ENCODE results near the gene FRMD4A.

DNA sequence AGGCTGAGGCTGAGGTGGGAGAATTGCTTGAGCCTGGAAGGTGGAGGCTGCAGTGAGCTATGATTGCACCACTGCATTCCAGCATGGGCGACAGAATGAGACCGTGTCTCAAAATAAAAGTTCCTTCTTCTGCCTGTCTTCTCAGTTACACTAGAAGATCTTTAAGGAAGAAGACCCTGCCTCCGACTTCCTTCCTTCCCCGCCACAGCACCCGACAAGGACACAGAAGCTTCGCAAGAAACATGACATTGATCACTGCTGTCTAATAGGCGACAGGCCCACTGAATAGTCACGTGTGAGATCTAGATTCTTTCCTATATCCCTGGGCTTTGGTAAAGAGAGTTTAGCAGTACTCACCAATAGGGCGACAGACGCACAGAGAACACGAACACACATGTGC, 625.8 kb downstream of the FRMD4A start:
- TF ChIP-seq CTCF (IDR thresholded peaks at IDR 0.05), result no peak
- TF ChIP-seq POLR2A (IDR thresholded peaks at IDR 0.05), result no peak
